Measurements from ENCODE around the gene OR2B2.
"Not testable (repeated sequence)": the region's sequence is repeated elsewhere in the genome, so short reads cannot be mapped to it uniquely, and the experiment has no call there.

The OR2B2 gene

GRCh38 chr6:27911956-27912446, at the start of gene OR2B2:
OR2B2 (minus strand) TSS chr6:27912396; CDS start chr6:27912319, 77 bp downstream.
- DNase-seq = no peak

GRCh38 chr6:27957516-27957915, 45.3 kb upstream of the OR2B2 start:
- no peak for DNase-seq

- no peak for DNase-seq
Measured at GRCh38 chr6:27956941-27957340, 44.7 kb upstream of the OR2B2 start, which contains the start of gene OR2B6. OR2B6 (plus strand) TSS chr6:27957241; CDS start chr6:27957241, 0 bp downstream.

- no peak for DNase-seq
Measured at GRCh38 chr6:27951040-27951439, 38.8 kb upstream of the OR2B2 start.

GRCh38 chr6:27948237-27948636, 36.0 kb upstream of the OR2B2 start:
- no peak for DNase-seq

GRCh38 chr6:27943072-27943471, 30.9 kb upstream of the OR2B2 start:
- DNase-seq = not testable (repeated sequence)

GRCh38 chr6:27940766-27941165, 28.6 kb upstream of the OR2B2 start:
- no peak for DNase-seq

- DNase-seq = no peak
Measured at GRCh38 chr6:27931209-27931608, 19.0 kb upstream of the OR2B2 start.

- DNase-seq = not testable (repeated sequence)
Measured at GRCh38 chr6:27929930-27930329, 17.7 kb upstream of the OR2B2 start.

- DNase-seq = not testable (repeated sequence)
Measured at GRCh38 chr6:27928041-27928440, 15.8 kb upstream of the OR2B2 start.

- DNase-seq = no peak
Measured at GRCh38 chr6:27924179-27924578, 12.0 kb upstream of the OR2B2 start.

- no peak for DNase-seq
Measured at GRCh38 chr6:27922949-27923348, 10.8 kb upstream of the OR2B2 start.

- DNase-seq = peak; percentile 6
Measured at GRCh38 chr6:27908017-27908416, 4.2 kb downstream of the OR2B2 start.

GRCh38 chr6:27902335-27903314, 9.6 kb downstream of the OR2B2 start:
- peak; percentile 92 for DNase-seq

- peak; percentile 45 for DNase-seq
Measured at GRCh38 chr6:27901801-27902200, 10.4 kb downstream of the OR2B2 start.

- DNase-seq = not testable (repeated sequence)
Measured at GRCh38 chr6:27900197-27900596, 12.0 kb downstream of the OR2B2 start.

- DNase-seq = no peak
Measured at GRCh38 chr6:27899543-27899942, 12.7 kb downstream of the OR2B2 start.

GRCh38 chr6:27897580-27898206, 14.5 kb downstream of the OR2B2 start:
- DNase-seq = no peak

GRCh38 chr6:27896398-27896796, 15.8 kb downstream of the OR2B2 start:
- DNase-seq = no peak

- peak; percentile 91 for DNase-seq
Measured at GRCh38 chr6:27894839-27895762, 17.1 kb downstream of the OR2B2 start.

- peak; percentile 98 for DNase-seq
Measured at GRCh38 chr6:27893836-27894807, 18.1 kb downstream of the OR2B2 start.
